ENCODE measurements around the gene NOX4.
"Not testable (repeated sequence)": the region's sequence is repeated elsewhere in the genome, so short reads cannot be mapped to it uniquely, and the experiment has no call there.

DNA sequence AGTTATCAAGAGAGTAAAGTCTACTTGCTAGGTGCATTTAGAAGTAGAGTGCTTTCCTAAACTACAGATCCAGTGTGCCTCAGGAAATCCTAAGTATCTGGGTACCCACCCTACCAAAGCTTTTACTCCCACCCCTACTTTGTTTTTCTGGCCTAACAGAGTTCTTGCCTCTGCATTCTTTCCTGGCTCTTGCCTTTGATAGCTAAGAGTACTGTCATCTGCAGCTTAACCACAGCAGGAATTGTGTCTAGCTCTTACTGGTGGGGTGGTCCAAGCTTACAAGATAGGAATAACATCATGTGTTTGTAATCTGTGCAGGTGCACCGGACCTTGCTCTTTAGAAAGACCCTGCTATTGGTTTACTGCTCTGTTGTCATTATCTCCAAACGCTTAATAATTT, 82.7 kb downstream of the NOX4 start:
- TF ChIP-seq, protein P1, sequence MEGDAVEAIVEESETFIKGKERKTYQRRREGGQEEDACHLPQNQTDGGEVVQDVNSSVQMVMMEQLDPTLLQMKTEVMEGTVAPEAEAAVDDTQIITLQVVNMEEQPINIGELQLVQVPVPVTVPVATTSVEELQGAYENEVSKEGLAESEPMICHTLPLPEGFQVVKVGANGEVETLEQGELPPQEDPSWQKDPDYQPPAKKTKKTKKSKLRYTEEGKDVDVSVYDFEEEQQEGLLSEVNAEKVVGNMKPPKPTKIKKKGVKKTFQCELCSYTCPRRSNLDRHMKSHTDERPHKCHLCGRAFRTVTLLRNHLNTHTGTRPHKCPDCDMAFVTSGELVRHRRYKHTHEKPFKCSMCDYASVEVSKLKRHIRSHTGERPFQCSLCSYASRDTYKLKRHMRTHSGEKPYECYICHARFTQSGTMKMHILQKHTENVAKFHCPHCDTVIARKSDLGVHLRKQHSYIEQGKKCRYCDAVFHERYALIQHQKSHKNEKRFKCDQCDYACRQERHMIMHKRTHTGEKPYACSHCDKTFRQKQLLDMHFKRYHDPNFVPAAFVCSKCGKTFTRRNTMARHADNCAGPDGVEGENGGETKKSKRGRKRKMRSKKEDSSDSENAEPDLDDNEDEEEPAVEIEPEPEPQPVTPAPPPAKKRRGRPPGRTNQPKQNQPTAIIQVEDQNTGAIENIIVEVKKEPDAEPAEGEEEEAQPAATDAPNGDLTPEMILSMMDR (IDR thresholded peaks at IDR 0.05) = not testable (repeated sequence)
- not testable (repeated sequence) for TF ChIP-seq EZH2 (IDR thresholded peaks at IDR 0.05; ENCODE audit: borderline replicate concordance, insufficient read depth, low read depth, low read length, poor library complexity, severe bottlenecking)
